Neuron (in vitro differentiated cells): ENCODE data around the gene PRMT3.

Source experiments
- H2AFZ ChIP-seq: one replicate; pipeline ENCODE4 v1.6.1; 2013; ENCODE audit warnings: low read depth, mild to moderate bottlenecking, inconsistent platforms, low read length, moderate library complexity
- H3K27me3 ChIP-seq: one replicate; pipeline ENCODE4 v1.6.1; 2013; ENCODE audit warnings: low read length; ENCODE audit not compliant: insufficient read depth
- H3K36me3 ChIP-seq: one replicate; pipeline ENCODE4 v1.6.1; 2013; ENCODE audit warnings: low read length; ENCODE audit not compliant: insufficient read depth
- H3K4me1 ChIP-seq: one replicate; pipeline ENCODE4 v1.6.1; 2013; ENCODE audit warnings: low read length; ENCODE audit not compliant: insufficient read depth
- H3K4me3 ChIP-seq: 2 replicates; pipeline ENCODE4 v1.5.1; 2013; ENCODE audit warnings: mild to moderate bottlenecking, low read length, moderate library complexity
- H3K9me3 ChIP-seq: one replicate; pipeline ENCODE4 v1.6.1; 2013; ENCODE audit warnings: low read length

The PRMT3 gene

GRCh38 chr11:20387261-20388095 is at the start of gene PRMT3:
TSS of gene PRMT3 (plus strand) at chr11:20387716. CDS start at chr11:20387747, 31 bp downstream.
- Histone ChIP-seq H3K4me1 (peaks cover 13% of the 10 kb centered on the region), H3K9me3 (no peaks in the 10 kb centered on the region), H3K4me3 (peak within 1 kb of the TSS; percentile 79), H3K27me3 (no peaks in the 10 kb centered on the region), H2AFZ (peak within 1 kb of the TSS; percentile 87), H3K36me3 (peaks cover 7% of the 10 kb centered on the region)

GRCh38 chr11:20342347-20343141 is 45.0 kb upstream of the PRMT3 start:
- no peaks in the 10 kb centered on the region for H3K9me3 ChIP-seq
- no peak overlapping the region for H2AFZ ChIP-seq
- no peak overlapping the region for H3K4me3 ChIP-seq
- H3K4me1 ChIP-seq: peaks cover 5% of the 10 kb centered on the region
- H3K36me3 ChIP-seq: no peaks in the 10 kb centered on the region
- peaks cover 31% of the 10 kb centered on the region for H3K27me3 ChIP-seq

GRCh38 chr11:20351136-20351535 is 36.4 kb upstream of the PRMT3 start:
- Histone ChIP-seq H3K9me3 (no peaks in the 10 kb centered on the region), H3K36me3 (no peaks in the 10 kb centered on the region), H3K27me3 (peaks cover 11% of the 10 kb centered on the region), H2AFZ (no peak overlapping the region), H3K4me3 (no peak overlapping the region), H3K4me1 (no peaks in the 10 kb centered on the region)

- Histone ChIP-seq H3K4me1 (no peaks in the 10 kb centered on the region), H3K36me3 (no peaks in the 10 kb centered on the region), H3K4me3 (no peak overlapping the region), H3K9me3 (no peaks in the 10 kb centered on the region), H3K27me3 (peaks cover 16% of the 10 kb centered on the region), H2AFZ (no peak overlapping the region)
These were observed 35.7 kb upstream of the PRMT3 start for GRCh38 chr11:20351751-20352262.

GRCh38 chr11:20353829-20354434 is 33.6 kb upstream of the PRMT3 start:
- no peak overlapping the region for H2AFZ ChIP-seq
- no peaks in the 10 kb centered on the region for H3K9me3 ChIP-seq
- H3K4me3 ChIP-seq: no peak overlapping the region
- H3K36me3 ChIP-seq: no peaks in the 10 kb centered on the region
- no peaks in the 10 kb centered on the region for H3K4me1 ChIP-seq
- H3K27me3 ChIP-seq: peaks cover 19% of the 10 kb centered on the region

GRCh38 chr11:20355221-20356219 is 32.0 kb upstream of the PRMT3 start:
- Histone ChIP-seq H3K4me3 (no peak overlapping the region), H3K27me3 (peaks cover 26% of the 10 kb centered on the region), H3K9me3 (peaks cover 4% of the 10 kb centered on the region), H2AFZ (no peak overlapping the region), H3K4me1 (no peaks in the 10 kb centered on the region), H3K36me3 (no peaks in the 10 kb centered on the region)

GRCh38 chr11:20357150-20357549 is 30.4 kb upstream of the PRMT3 start:
- Histone ChIP-seq H3K4me1 (no peaks in the 10 kb centered on the region), H3K36me3 (no peaks in the 10 kb centered on the region), H3K4me3 (no peak overlapping the region), H2AFZ (no peak overlapping the region), H3K27me3 (peaks cover 16% of the 10 kb centered on the region), H3K9me3 (peaks cover 4% of the 10 kb centered on the region)

GRCh38 chr11:20360650-20361049 is 26.9 kb upstream of the PRMT3 start:
- Histone ChIP-seq H3K4me3 (no peak overlapping the region), H3K4me1 (no peaks in the 10 kb centered on the region), H3K36me3 (no peaks in the 10 kb centered on the region), H2AFZ (no peak overlapping the region), H3K9me3 (peaks cover 4% of the 10 kb centered on the region), H3K27me3 (peaks cover 38% of the 10 kb centered on the region)

- Histone ChIP-seq H3K4me3 (no peak overlapping the region), H3K9me3 (peaks cover 4% of the 10 kb centered on the region), H3K4me1 (peaks cover 5% of the 10 kb centered on the region), H3K36me3 (no peaks in the 10 kb centered on the region), H3K27me3 (peaks cover 32% of the 10 kb centered on the region), H2AFZ (no peak overlapping the region)
These were observed 25.0 kb upstream of the PRMT3 start for GRCh38 chr11:20362481-20362880.

GRCh38 chr11:20363149-20363499 is 24.4 kb upstream of the PRMT3 start:
- Histone ChIP-seq H3K9me3 (peaks cover 4% of the 10 kb centered on the region), H3K27me3 (peaks cover 32% of the 10 kb centered on the region), H3K4me3 (no peak overlapping the region)

GRCh38 chr11:20363500-20364340 is 23.8 kb upstream of the PRMT3 start, which contains the start of gene HTATIP2:
TSS of gene HTATIP2 (plus strand) at chr11:20363714. CDS start at chr11:20364238, 524 bp downstream.
- Histone ChIP-seq H3K27me3 (peaks cover 30% of the 10 kb centered on the region), H3K36me3 (no peaks in the 10 kb centered on the region), H3K4me3 (peak within 1 kb of the TSS; percentile 45), H2AFZ (peak within 1 kb of the TSS; percentile 63), H3K9me3 (peaks cover 4% of the 10 kb centered on the region), H3K4me1 (peaks cover 10% of the 10 kb centered on the region)

More at GRCh38 chr11:20363149-20363499, 24.4 kb upstream of the PRMT3 start:
- Histone ChIP-seq H3K36me3 (no peaks in the 10 kb centered on the region), H3K4me1 (peaks cover 8% of the 10 kb centered on the region), H2AFZ (peak overlapping the region; percentile 63)
